Bronchial epithelial cell (primary cell): ENCODE data around the gene FLNB. TPM values are rescaled to one million over a fixed set of nuclear protein-coding genes. Genes with fewer than 3 reads are reported as not detected.
A peak's percentile ranks its signal among the peaks of the same experiment; 100 is the strongest.
"Not testable (repeated sequence)": the region's sequence is repeated elsewhere in the genome, so short reads cannot be mapped to it uniquely, and the experiment has no call there.

Experiments used
- DNase-seq: peaks from one replicate; pipeline ENCODE4 v3.0.0-alpha.2; 2010; ENCODE audit warnings: low read depth
- FAIRE-seq: peaks from 2 replicates; lab custom pipeline; 2011; peaks lifted over from hg19 to GRCh38; lab: Jason Lieb, UNC
- H3K27me3 ChIP-seq: 2 replicates; pipeline ENCODE4 v1.5.1; 2011; ENCODE audit warnings: low read length; ENCODE audit not compliant: control insufficient read depth, insufficient read depth
- H3K36me3 ChIP-seq: 2 replicates; pipeline ENCODE4 v1.5.1; 2011; ENCODE audit warnings: low read length; ENCODE audit not compliant: control insufficient read depth, insufficient read depth
- H3K4me3 ChIP-seq: 2 replicates; pipeline ENCODE4 v1.5.1; 2011; ENCODE audit warnings: mild to moderate bottlenecking, low read depth, low read length, control low read depth
- CTCF ChIP-seq: IDR thresholded peaks from 2 replicates; pipeline ENCODE4 v1.5.1; 2011; ENCODE audit warnings: mild to moderate bottlenecking, moderate library complexity, low read length, control low read depth, inconsistent platforms; ENCODE audit not compliant: insufficient read depth, severe bottlenecking
- total RNA-seq: library from RNA; depleted of rRNA; stranded (reverse); fragments of >200 nt; gene quantifications from 2 replicates; pipeline ENCODE4 v1.2.1, GENCODE V29; 2014

Gene FLNB
- total RNA-seq, 1 donor from 2014 or later = 822 TPM

GRCh38 chr3:58198362-58198761 lies 190.1 kb downstream of the FLNB start:
- Histone ChIP-seq H3K36me3 (no peaks in the 10 kb centered on the region), H3K4me3 (no peak overlapping the region), H3K27me3 (no peaks in the 10 kb centered on the region)
- no peak for TF ChIP-seq CTCF
- FAIRE-seq (no peak), DNase-seq (peak; percentile 48)

GRCh38 chr3:58198804-58199203 lies 190.6 kb downstream of the FLNB start:
- DNase-seq = no peak
- Histone ChIP-seq H3K27me3 (no peaks in the 10 kb centered on the region), H3K36me3 (no peaks in the 10 kb centered on the region), H3K4me3 (no peak overlapping the region)
- no peak for TF ChIP-seq CTCF
- no peak for FAIRE-seq

GRCh38 chr3:58200121-58200709 lies 192.0 kb downstream of the FLNB start:
- no peak for FAIRE-seq
- Histone ChIP-seq H3K27me3 (no peaks in the 10 kb centered on the region), H3K36me3 (no peaks in the 10 kb centered on the region), H3K4me3 (no peak overlapping the region)
- no peak for DNase-seq
- TF ChIP-seq CTCF = no peak

GRCh38 chr3:58200846-58201355 lies 192.7 kb downstream of the FLNB start:
- DNase-seq (no peak), FAIRE-seq (no peak)
- no peak overlapping the region for H3K4me3 ChIP-seq
- H3K27me3 ChIP-seq = no peaks in the 10 kb centered on the region
- no peak for TF ChIP-seq CTCF
- H3K36me3 ChIP-seq = no peaks in the 10 kb centered on the region

- DNase-seq, H3K27me3 ChIP-seq, H3K4me3 ChIP-seq, FAIRE-seq, H3K36me3 ChIP-seq: not testable (repeated sequence)
Observed at GRCh38 chr3:58201451-58201850, 193.2 kb downstream of the FLNB start.

GRCh38 chr3:58202917-58203360 lies 194.7 kb downstream of the FLNB start:
- TF ChIP-seq CTCF = no peak
- Histone ChIP-seq H3K36me3 (no peaks in the 10 kb centered on the region), H3K27me3 (no peaks in the 10 kb centered on the region), H3K4me3 (no peak overlapping the region)
- no peak for DNase-seq
- no peak for FAIRE-seq
